ENCODE measurements around the gene LMOD2.
"Not testable (repeated sequence)": the region's sequence is repeated elsewhere in the genome, so short reads cannot be mapped to it uniquely, and the experiment has no call there.

LMOD2 gene

GRCh38 chr7:123655614-123656013, at the start of gene LMOD2:
TSS of gene LMOD2 (plus strand) at chr7:123655866. CDS start at chr7:123655964, 98 bp downstream.
- DNase-seq, result no peak

GRCh38 chr7:123607423-123607975, 48.2 kb upstream of the LMOD2 start:
- DNase-seq, result no peak

- DNase-seq, result no peak
Measured at GRCh38 chr7:123608991-123609882, 46.4 kb upstream of the LMOD2 start.

- no peak for DNase-seq
Measured at GRCh38 chr7:123609883-123610239, 45.8 kb upstream of the LMOD2 start.

- no peak for DNase-seq
Measured at GRCh38 chr7:123612024-123612423, 43.6 kb upstream of the LMOD2 start.

- DNase-seq, result no peak
Measured at GRCh38 chr7:123615344-123615743, 40.3 kb upstream of the LMOD2 start.

GRCh38 chr7:123616223-123616622, 39.4 kb upstream of the LMOD2 start:
- DNase-seq, result no peak

GRCh38 chr7:123621707-123622106, 34.0 kb upstream of the LMOD2 start:
- no peak for DNase-seq

- DNase-seq, result no peak
Measured at GRCh38 chr7:123622660-123623386, 32.8 kb upstream of the LMOD2 start.

GRCh38 chr7:123624527-123625183, 31.0 kb upstream of the LMOD2 start:
- DNase-seq, result no peak

- DNase-seq, result no peak
Measured at GRCh38 chr7:123625254-123625653, 30.4 kb upstream of the LMOD2 start.

GRCh38 chr7:123627851-123628250, 27.8 kb upstream of the LMOD2 start:
- DNase-seq, result no peak

GRCh38 chr7:123628829-123629228, 26.8 kb upstream of the LMOD2 start:
- DNase-seq, result no peak

GRCh38 chr7:123629281-123629680, 26.4 kb upstream of the LMOD2 start:
- no peak for DNase-seq

GRCh38 chr7:123632808-123633207, 22.9 kb upstream of the LMOD2 start:
- DNase-seq, result no peak

GRCh38 chr7:123633553-123633952, 22.1 kb upstream of the LMOD2 start:
- DNase-seq, result no peak

- not testable (repeated sequence) for DNase-seq
Measured at GRCh38 chr7:123634011-123634573, 21.6 kb upstream of the LMOD2 start.

GRCh38 chr7:123635551-123636359, 19.9 kb upstream of the LMOD2 start:
- DNase-seq, result no peak

- DNase-seq, result no peak
Measured at GRCh38 chr7:123637203-123637602, 18.5 kb upstream of the LMOD2 start.

- DNase-seq, result no peak
Measured at GRCh38 chr7:123637878-123638277, 17.8 kb upstream of the LMOD2 start.

GRCh38 chr7:123639631-123640030, 16.0 kb upstream of the LMOD2 start:
- DNase-seq, result no peak

GRCh38 chr7:123640583-123640982, 15.1 kb upstream of the LMOD2 start:
- no peak for DNase-seq

Measured in bone marrow (tissue), 2 donors.